HG03103 (cell line): ENCODE results near the gene SLAMF8.

Experiments used
- ATAC-seq: cut with Tn5 transposase; IDR thresholded peaks from one replicate; pipeline ENCODE4 v1.9.1; 2021; ENCODE audit warnings: low read depth; ENCODE audit not compliant: unreplicated experiment

The SLAMF8 gene

GRCh38 chr1:159868766-159869165 is 42.1 kb downstream of the SLAMF8 start:
- no peak for ATAC-seq

GRCh38 chr1:159869173-159869572 is 42.5 kb downstream of the SLAMF8 start:
- no peak for ATAC-seq

GRCh38 chr1:159869607-159870006 is 42.9 kb downstream of the SLAMF8 start:
- no peak for ATAC-seq

GRCh38 chr1:159870704-159871103 is 44.0 kb downstream of the SLAMF8 start:
- no peak for ATAC-seq

GRCh38 chr1:159872891-159873290 is 46.2 kb downstream of the SLAMF8 start:
- no peak for ATAC-seq

GRCh38 chr1:159873530-159874143 is 47.0 kb downstream of the SLAMF8 start:
- no peak for ATAC-seq

GRCh38 chr1:159877695-159878444 is 51.2 kb downstream of the SLAMF8 start:
- ATAC-seq: no peak

- no peak for ATAC-seq
Measured at GRCh38 chr1:159879136-159879535, 52.5 kb downstream of the SLAMF8 start.

GRCh38 chr1:159879977-159880376 is 53.3 kb downstream of the SLAMF8 start:
- ATAC-seq: no peak

GRCh38 chr1:159880430-159880829 is 53.8 kb downstream of the SLAMF8 start:
- no peak for ATAC-seq

GRCh38 chr1:159881622-159882526 is 55.2 kb downstream of the SLAMF8 start:
- ATAC-seq: no peak

- ATAC-seq: no peak
Measured at GRCh38 chr1:159882527-159882862, 55.8 kb downstream of the SLAMF8 start.

- no peak for ATAC-seq
Measured at GRCh38 chr1:159883134-159883533, 56.5 kb downstream of the SLAMF8 start.

GRCh38 chr1:159884296-159884695 is 57.6 kb downstream of the SLAMF8 start:
- no peak for ATAC-seq
